GM12878 (cell line): ENCODE data around the gene KIFBP. TPM values are rescaled to one million over a fixed set of nuclear protein-coding genes. Genes with fewer than 3 reads are reported as not detected.

ENCODE experiments used
- ATAC-seq: fragments of 200-7000 bp; cut with Tn5 transposase; 3 replicates; pipeline ENCODE4 v1.9.1; 2020; ENCODE audit warnings: mild to moderate bottlenecking, moderate library complexity
- BruUV-seq: library from RNA; stranded (reverse); fragments of 400-500 nt; replicated peaks from 2 replicates; lab custom pipeline; 2021; lab: Mats Ljungman, UMichigan
- CTCF ChIA-PET: fragments of 300-600 bp; sonication (Branson Sonifier 250); formaldehyde crosslinking; extraction: SDS; loops from one replicate; lab custom pipeline; 2021; ENCODE audit warnings: inconsistent platforms; lab: Yijun Ruan, JAX
- POLR2A ChIA-PET: fragments of 350-600 bp; formaldehyde crosslinking; extraction: SDS; loops from one replicate; lab custom pipeline; 2021; ENCODE audit warnings: inconsistent platforms; lab: Charles Lee
- RAD21 ChIA-PET: fragments of 300-600 bp; sonication (Branson Sonifier 250); formaldehyde crosslinking; loops from one replicate; lab custom pipeline; 2023; ENCODE audit warnings: antibody characterized with exemption; ENCODE audit not compliant: unreplicated experiment; lab: Charles Lee
- SMC1A ChIA-PET: fragments of 300-600 bp; sonication (Branson Sonifier 250); formaldehyde crosslinking; loops from one replicate; lab custom pipeline; 2023; ENCODE audit not compliant: unreplicated experiment, uncharacterized antibody; lab: Charles Lee
- DNase-seq: peaks from one replicate; pipeline ENCODE4 v3.0.0-alpha.2; 2011; ENCODE audit warnings: low read depth, low spot score
- FAIRE-seq: peaks from 3 replicates; lab custom pipeline; 2011; peaks lifted over from hg19 to GRCh38; lab: Jason Lieb, UNC
- H2AFZ ChIP-seq: 2 replicates; pipeline ENCODE4 v1.6.0; 2011; ENCODE audit warnings: low read depth, low read length, control low read depth; ENCODE audit not compliant: control insufficient read depth
- H3K27ac ChIP-seq: 2 replicates; pipeline ENCODE4 v1.5.1; 2011; ENCODE audit warnings: control low read depth; ENCODE audit not compliant: control insufficient read depth, insufficient read depth
- H3K27me3 ChIP-seq, 2 experiments: replicated peaks in 1 of 2; 2 replicates each; pipeline versions ENCODE4 v1.6.0 to v1.6.1; 2011; ENCODE audit warnings: low read length in 1 of 2; ENCODE audit not compliant: control insufficient read depth in 2 of 2, insufficient read depth in 2 of 2
- H3K36me3 ChIP-seq, 2 experiments: 2 replicates each; pipeline ENCODE4 v1.5.1; 2011; ENCODE audit warnings: low read length in 1 of 2; ENCODE audit not compliant: control insufficient read depth in 2 of 2, insufficient read depth in 2 of 2
- H3K4me1 ChIP-seq: 2 replicates; pipeline ENCODE4 v1.6.1; 2011; ENCODE audit warnings: mild to moderate bottlenecking, low read length, moderate library complexity, mixed read lengths; ENCODE audit not compliant: control insufficient read depth, insufficient read depth
- H3K4me2 ChIP-seq: 2 replicates; pipeline ENCODE4 v1.6.0; 2011; ENCODE audit warnings: control low read depth; ENCODE audit not compliant: control insufficient read depth, insufficient read depth
- H3K4me3 ChIP-seq: fragments of 200-600 bp; sonication (generic); 2 replicates; pipeline ENCODE4 v1.5.1; 2016
- H3K79me2 ChIP-seq: 2 replicates; pipeline ENCODE4 v1.6.0; 2011; ENCODE audit warnings: low read length; ENCODE audit not compliant: control insufficient read depth, insufficient read depth
- H3K9ac ChIP-seq: 2 replicates; pipeline ENCODE4 v1.8.0; 2011; ENCODE audit warnings: low read length, control low read depth, mixed read lengths; ENCODE audit not compliant: control insufficient read depth, insufficient read depth
- H3K9me3 ChIP-seq: replicated peaks from 3 replicates; pipeline ENCODE4 v1.5.1; 2011; ENCODE audit warnings: mild to moderate bottlenecking, low read length; ENCODE audit not compliant: control insufficient read depth, insufficient read depth
- H4K20me1 ChIP-seq: 2 replicates; pipeline ENCODE4 v1.6.0; 2011; ENCODE audit not compliant: control insufficient read depth, insufficient read depth
- BCLAF1 ChIP-seq: fragments of 450-650 bp; IDR thresholded peaks from 2 replicates; pipeline ENCODE4 v1.6.1; 2017; ENCODE audit warnings: antibody characterized with exemption, mild to moderate bottlenecking, moderate library complexity
- CBX5 ChIP-seq: sonication (generic); IDR thresholded peaks from 2 replicates; pipeline ENCODE4 v1.6.1; 2016; ENCODE audit warnings: low read depth, moderate library complexity, mild to moderate bottlenecking, inconsistent platforms
- IKZF2 ChIP-seq, 2 experiments: fragments of 450-650 bp; IDR thresholded peaks; 2 replicates each; pipeline ENCODE4 v1.6.1; 2017; ENCODE audit warnings: mild to moderate bottlenecking in 2 of 2, moderate library complexity in 2 of 2
- IRF4 ChIP-seq: IDR thresholded peaks from 2 replicates; pipeline ENCODE4 v1.6.1; 2011; ENCODE audit warnings: low read depth, low read length
- MTA2 ChIP-seq: fragments of 450-650 bp; IDR thresholded peaks from 2 replicates; pipeline ENCODE4 v1.6.1; 2016; ENCODE audit warnings: low read depth, mild to moderate bottlenecking, moderate library complexity
- SIN3A ChIP-seq: IDR thresholded peaks from 2 replicates; pipeline ENCODE4 v1.6.1; 2012; ENCODE audit warnings: low read depth, low read length, improper control_type of control experiment
- SIX5 ChIP-seq: IDR thresholded peaks from 2 replicates; pipeline ENCODE4 v1.6.1; 2011; ENCODE audit warnings: mild to moderate bottlenecking, low read depth, low read length, moderate library complexity; ENCODE audit not compliant: severe bottlenecking
- SRF ChIP-seq, 2 experiments: IDR thresholded peaks; 2 replicates each; pipeline ENCODE4 v1.6.1; 2011; ENCODE audit warnings: low read depth in 2 of 2, low read length in 2 of 2, mild to moderate bottlenecking in 1 of 2, moderate library complexity in 1 of 2
- TARDBP ChIP-seq: IDR thresholded peaks from 2 replicates; pipeline ENCODE4 v1.6.1; 2016; ENCODE audit warnings: borderline replicate concordance
- ZNF384 ChIP-seq: IDR thresholded peaks from 2 replicates; pipeline ENCODE4 v1.6.1; 2012; ENCODE audit warnings: low read depth, mild to moderate bottlenecking, low read length, improper control_type of control experiment, borderline replicate concordance
- WGBS: methylation state at CpG from one replicate; pipeline ENCODE4 v1.1.6; 2016; ENCODE audit warnings: low lambda C conversion rate; ENCODE audit not compliant: insufficient replicate concordance, insufficient coverage; ENCODE audit errors: missing lambda C conversion rate; 5-methylcytosine and 5-hydroxymethylcytosine counted together
- in situ Hi-C: fragments of 300-500 bp; cut with MboI; formaldehyde crosslinking; loops from 9 replicates; pipeline ENCODE4 v1.14.3; 2018; ENCODE audit warnings: mixed read lengths
- intact Hi-C: fragments of 100-400 bp; cut with micrococcal nuclease; formaldehyde crosslinking; loops from one replicate; pipeline ENCODE4 v1.14.2; 2022; ENCODE audit not compliant: unreplicated experiment
- polyA plus RNA-seq, 11 experiments: library from polyadenylated mRNA; depleted of rRNA in 4 of 11; unstranded in 6 of 11; stranded (reverse) in 5 of 11; fragments of >200 nt; fragmentation: Nextera tagmentation in 4 of 11; fragmentation: Illumina TruSeq in 1 of 11; extraction: Ambion mirVana in 4 of 11; extraction: Trizol in 1 of 11; gene quantifications; 1 replicate in 1 of 11; 2 replicates in 10 of 11; pipeline versions ENCODE4 v1.2.1 to v1.2.3, GENCODE V29; 2011 to 2016; ENCODE audit warnings: inconsistent platforms in 2 of 11, missing spikeins in 2 of 11, low read depth in 1 of 11
- total RNA-seq, 4 experiments: library from RNA; depleted of rRNA in 3 of 4; stranded (reverse); fragments of >200 nt in 3 of 4; fragmentation: Illumina TruSeq in 1 of 4; extraction: Trizol in 1 of 4; gene quantifications; 2 replicates each; pipeline versions ENCODE4 v1.2.1 to v1.2.3, GENCODE V29; 2013 to 2021
- TF ChIP-seq, protein P1 (sequence below): fragments of 450-650 bp; IDR thresholded peaks from 2 replicates; pipeline ENCODE4 v1.6.1; 2016; ENCODE audit warnings: mild to moderate bottlenecking, moderate library complexity, borderline replicate concordance

The KIFBP gene
- total and polyA plus RNA-seq, 10 of the 15 experiments (the other 5 are each of a cell fraction or from before 2014, with no cell fraction given), result 8.6 to 29.5 (median 18.7) TPM

- POLR2A ChIA-PET, result interaction anchor here (0.6 kb wide), 1 partner anchor 142 kb away, joined by 3 read pairs; no protein-coding TSS in a partner anchor
- in situ Hi-C loops, result no loop called here
- H3K79me2 ChIP-seq, result no peaks in the 10 kb centered on the region
- 90% methylated on average over 11 of the region's 11 CpGs for WGBS
- SMC1A ChIA-PET, result interaction anchor here (1.4 to 1.6 kb wide), 2 partner anchors 23 to 40 kb away, joined by 4 read pairs; no protein-coding TSS in a partner anchor
- RAD21 ChIA-PET, result no interaction called here
- ATAC-seq (no peak), DNase-seq (no peak), FAIRE-seq (no peak)
- CTCF ChIA-PET, result interaction anchor here (2.3 kb wide), 1 partner anchor 10 kb away, joined by 7 read pairs; no protein-coding TSS in a partner anchor
- no peak overlapping the region for H3K4me2 ChIP-seq
- no peaks in the 10 kb centered on the region for H3K4me1 ChIP-seq
- TF ChIP-seq IKZF2 (IDR thresholded peaks at IDR 0.05) (no peak), ZNF384 (no peak), CBX5 (no peak), IRF4 (no peak), BCLAF1 (no peak), SIX5 (no peak), SRF (IDR thresholded peaks at IDR 0.05; ENCODE audit: low read depth in 2 of 2, low read length in 2 of 2) (no peak), TARDBP (no peak), MTA2 (no peak), SIN3A (no peak)
- TF ChIP-seq, protein P1, sequence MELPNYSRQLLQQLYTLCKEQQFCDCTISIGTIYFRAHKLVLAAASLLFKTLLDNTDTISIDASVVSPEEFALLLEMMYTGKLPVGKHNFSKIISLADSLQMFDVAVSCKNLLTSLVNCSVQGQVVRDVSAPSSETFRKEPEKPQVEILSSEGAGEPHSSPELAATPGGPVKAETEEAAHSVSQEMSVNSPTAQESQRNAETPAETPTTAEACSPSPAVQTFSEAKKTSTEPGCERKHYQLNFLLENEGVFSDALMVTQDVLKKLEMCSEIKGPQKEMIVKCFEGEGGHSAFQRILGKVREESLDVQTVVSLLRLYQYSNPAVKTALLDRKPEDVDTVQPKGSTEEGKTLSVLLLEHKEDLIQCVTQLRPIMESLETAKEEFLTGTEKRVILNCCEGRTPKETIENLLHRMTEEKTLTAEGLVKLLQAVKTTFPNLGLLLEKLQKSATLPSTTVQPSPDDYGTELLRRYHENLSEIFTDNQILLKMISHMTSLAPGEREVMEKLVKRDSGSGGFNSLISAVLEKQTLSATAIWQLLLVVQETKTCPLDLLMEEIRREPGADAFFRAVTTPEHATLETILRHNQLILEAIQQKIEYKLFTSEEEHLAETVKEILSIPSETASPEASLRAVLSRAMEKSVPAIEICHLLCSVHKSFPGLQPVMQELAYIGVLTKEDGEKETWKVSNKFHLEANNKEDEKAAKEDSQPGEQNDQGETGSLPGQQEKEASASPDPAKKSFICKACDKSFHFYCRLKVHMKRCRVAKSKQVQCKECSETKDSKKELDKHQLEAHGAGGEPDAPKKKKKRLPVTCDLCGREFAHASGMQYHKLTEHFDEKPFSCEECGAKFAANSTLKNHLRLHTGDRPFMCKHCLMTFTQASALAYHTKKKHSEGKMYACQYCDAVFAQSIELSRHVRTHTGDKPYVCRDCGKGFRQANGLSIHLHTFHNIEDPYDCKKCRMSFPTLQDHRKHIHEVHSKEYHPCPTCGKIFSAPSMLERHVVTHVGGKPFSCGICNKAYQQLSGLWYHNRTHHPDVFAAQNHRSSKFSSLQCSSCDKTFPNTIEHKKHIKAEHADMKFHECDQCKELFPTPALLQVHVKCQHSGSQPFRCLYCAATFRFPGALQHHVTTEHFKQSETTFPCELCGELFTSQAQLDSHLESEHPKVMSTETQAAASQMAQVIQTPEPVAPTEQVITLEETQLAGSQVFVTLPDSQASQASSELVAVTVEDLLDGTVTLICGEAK, result no peak
- H3K27me3 ChIP-seq, result no peaks in the 10 kb centered on the region
- no peaks in the 10 kb centered on the region for H3K9me3 ChIP-seq
- H3K9ac ChIP-seq, result no peak overlapping the region
- no peak overlapping the region for H3K27ac ChIP-seq
- no peak overlapping the region for H3K4me3 ChIP-seq
- H4K20me1 ChIP-seq, result no peaks in the 10 kb centered on the region
- H3K36me3 ChIP-seq, result peaks cover 11 to 33% of the 10 kb centered on the region in 2 experiments
- H2AFZ ChIP-seq, result no peak overlapping the region
- intact Hi-C loops, result no loop called here
- no TSS peak for BruUV-seq
Measured at GRCh38 chr10:68982389-68982788, 6.2 kb upstream of the KIFBP start.
